Testis (tissue), 3 donors: ENCODE data around the gene TMEM225B. TPM values are rescaled to one million over a fixed set of nuclear protein-coding genes. Genes with fewer than 3 reads are reported as not detected.
A peak's percentile ranks its signal among the peaks of the same experiment; 100 is the strongest.

Experiments
- DNase-seq: peaks from one replicate; pipeline ENCODE4 v3.0.0-alpha.2; 2019
- H3K27ac ChIP-seq, 2 donors: fragments of 200-600 bp; sonication (generic); one replicate each; pipeline ENCODE4 v1.5.1; 2019
- H3K27me3 ChIP-seq: fragments of 200-600 bp; sonication (generic); one replicate; pipeline ENCODE4 v1.5.1; 2019
- H3K36me3 ChIP-seq: fragments of 200-600 bp; sonication (generic); one replicate; pipeline ENCODE4 v1.5.1; 2017; ENCODE audit warnings: low read depth; ENCODE audit errors: missing control alignments
- H3K4me1 ChIP-seq: fragments of 200-600 bp; sonication (generic); one replicate; pipeline ENCODE4 v1.5.1; 2019
- H3K4me3 ChIP-seq, 2 donors: fragments of 200-600 bp; sonication (generic); one replicate each; pipeline ENCODE4 v1.5.1; 2017 to 2019
- H3K9me3 ChIP-seq: fragments of 200-600 bp; sonication (generic); one replicate; pipeline ENCODE4 v1.5.1; 2017
- POLR2A ChIP-seq: fragments of 450-650 bp; IDR thresholded peaks from one replicate; pipeline ENCODE4 v1.6.1; 2017; ENCODE audit warnings: antibody characterized with exemption, mild to moderate bottlenecking, moderate library complexity
- WGBS, 2 donors: methylation state at CpG; one replicate each; pipeline ENCODE4 v1.1.5; 2018; 5-methylcytosine and 5-hydroxymethylcytosine counted together
- intact Hi-C: fragments of 100-400 bp; cut with DNase I; formaldehyde crosslinking; loops from one replicate; pipeline ENCODE4 v1.15.1; 2023; ENCODE audit warnings: low total_unique reads
- polyA plus RNA-seq: library from polyadenylated mRNA; stranded (reverse); fragments of 350-450 nt; fragmentation: Illumina TruSeq; extraction: RNeasy Lipid Tissue Mini Kit (QIAGEN cat#74804); gene quantifications from one replicate; pipeline ENCODE4 v1.2.3, GENCODE V29; 2014; ENCODE audit warnings: low read depth, low replicate concordance; ENCODE audit not compliant: insufficient read depth
- total RNA-seq, 2 donors: library from RNA; depleted of rRNA; stranded (reverse); fragments of >200 nt; gene quantifications; one replicate each; pipeline ENCODE4 v1.2.3, GENCODE V29; 2016
- TF ChIP-seq, protein P1 (sequence below), 3 experiments: fragments of 450-650 bp in 2 of 3; fragments of 200-600 bp in 1 of 3; sonication (generic) in 1 of 3; IDR thresholded peaks; one replicate each; pipeline ENCODE4 v1.5.1; 2016 to 2019; ENCODE audit warnings: antibody characterized with exemption in 3 of 3, mild to moderate bottlenecking in 2 of 3, moderate library complexity in 1 of 3

The TMEM225B gene
- total and polyA plus RNA-seq, 3 donors from 2014 or later, result 57.0 to 406 (median 62.1) TPM

GRCh38 chr7:99616359-99617191 lies 18.5 kb downstream of the TMEM225B start, which contains the start of gene ZSCAN25:
Gene ZSCAN25, plus strand, starts transcription at chr7:99616946. Its CDS starts 2,661 bp downstream, at chr7:99619607.
- WGBS, 2 donors, result 0% methylated on average over 1 to 34 of the region's 60 CpGs

GRCh38 chr7:99617192-99617781 lies 19.2 kb downstream of the TMEM225B start:
- TF ChIP-seq, protein P1, sequence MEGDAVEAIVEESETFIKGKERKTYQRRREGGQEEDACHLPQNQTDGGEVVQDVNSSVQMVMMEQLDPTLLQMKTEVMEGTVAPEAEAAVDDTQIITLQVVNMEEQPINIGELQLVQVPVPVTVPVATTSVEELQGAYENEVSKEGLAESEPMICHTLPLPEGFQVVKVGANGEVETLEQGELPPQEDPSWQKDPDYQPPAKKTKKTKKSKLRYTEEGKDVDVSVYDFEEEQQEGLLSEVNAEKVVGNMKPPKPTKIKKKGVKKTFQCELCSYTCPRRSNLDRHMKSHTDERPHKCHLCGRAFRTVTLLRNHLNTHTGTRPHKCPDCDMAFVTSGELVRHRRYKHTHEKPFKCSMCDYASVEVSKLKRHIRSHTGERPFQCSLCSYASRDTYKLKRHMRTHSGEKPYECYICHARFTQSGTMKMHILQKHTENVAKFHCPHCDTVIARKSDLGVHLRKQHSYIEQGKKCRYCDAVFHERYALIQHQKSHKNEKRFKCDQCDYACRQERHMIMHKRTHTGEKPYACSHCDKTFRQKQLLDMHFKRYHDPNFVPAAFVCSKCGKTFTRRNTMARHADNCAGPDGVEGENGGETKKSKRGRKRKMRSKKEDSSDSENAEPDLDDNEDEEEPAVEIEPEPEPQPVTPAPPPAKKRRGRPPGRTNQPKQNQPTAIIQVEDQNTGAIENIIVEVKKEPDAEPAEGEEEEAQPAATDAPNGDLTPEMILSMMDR (IDR thresholded peaks at IDR 0.05), result no peak
- TF ChIP-seq POLR2A, result no peak
- Histone ChIP-seq H3K36me3 (no peaks in the 10 kb centered on the region), H3K4me3 (peak overlapping the region; percentile 94), H3K9me3 (no peaks in the 10 kb centered on the region), H3K27ac (peak overlapping the region; percentile 75), H3K4me1 (peaks cover 12% of the 10 kb centered on the region), H3K27me3 (no peaks in the 10 kb centered on the region)
- 11 to 15% methylated on average over 15 to 18 of the region's 22 CpGs for WGBS, 2 donors
- intact Hi-C loops, result no loop called here
- DNase-seq, result no peak

More at GRCh38 chr7:99616359-99617191, 18.5 kb downstream of the TMEM225B start, which contains the start of gene ZSCAN25:
- H3K4me1 ChIP-seq, result peaks cover 12% of the 10 kb centered on the region
- H3K27me3 ChIP-seq, result no peaks in the 10 kb centered on the region
- TF ChIP-seq, protein P1 (IDR thresholded peaks at IDR 0.05), result peak in 1 of 3 experiments; percentile 10
- TF ChIP-seq POLR2A, result no peak
- peak within 1 kb of the TSS; percentile 75 for H3K27ac ChIP-seq
- H3K36me3 ChIP-seq, result no peaks in the 10 kb centered on the region
- H3K4me3 ChIP-seq, result peak within 1 kb of the TSS; percentile 94
- no peaks in the 10 kb centered on the region for H3K9me3 ChIP-seq
- DNase-seq, result peak; percentile 96
- intact Hi-C loops, result no loop called here

DNA sequence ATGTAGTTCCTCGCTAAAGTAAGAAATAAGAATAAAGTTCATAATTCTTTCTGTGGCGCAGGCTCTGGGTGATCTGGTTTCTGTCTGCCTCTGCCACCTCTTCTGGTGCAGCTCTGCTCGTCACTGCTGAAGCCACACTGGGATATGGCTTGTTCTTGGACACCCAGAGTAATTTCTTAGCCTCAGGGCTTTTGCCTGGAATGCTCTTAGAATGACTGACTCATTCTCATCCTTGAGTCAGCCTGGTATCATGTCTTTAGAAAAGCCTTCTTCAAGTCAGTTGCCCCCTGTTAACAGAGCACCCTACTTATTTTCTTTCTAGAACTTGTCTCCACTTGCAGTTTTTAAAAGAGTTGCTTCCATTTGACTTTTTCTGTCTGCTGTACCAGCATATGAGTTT lies 20.7 kb downstream of the TMEM225B start:
- H3K27me3 ChIP-seq, result no peaks in the 10 kb centered on the region
- no peak overlapping the region for H3K4me3 ChIP-seq
- H3K27ac ChIP-seq, result no peak overlapping the region
- TF ChIP-seq, protein P1 (IDR thresholded peaks at IDR 0.05), result no peak
- no peak for TF ChIP-seq POLR2A
- WGBS, 2 donors, result 92 to 93% methylated on average over 3 of the region's 3 CpGs
- DNase-seq, result no peak
- intact Hi-C loops, result no loop called here
- H3K9me3 ChIP-seq, result no peaks in the 10 kb centered on the region
- no peaks in the 10 kb centered on the region for H3K36me3 ChIP-seq
- peaks cover 12% of the 10 kb centered on the region for H3K4me1 ChIP-seq

- peaks cover 12% of the 10 kb centered on the region for H3K4me1 ChIP-seq
- DNase-seq, result no peak
- H3K9me3 ChIP-seq, result no peaks in the 10 kb centered on the region
- no peak overlapping the region for H3K27ac ChIP-seq
- intact Hi-C loops, result no loop called here
- WGBS, 2 donors, result 88 to 93% methylated on average over 9 to 18 of the region's 18 CpGs
- no peak overlapping the region for H3K4me3 ChIP-seq
- H3K27me3 ChIP-seq, result no peaks in the 10 kb centered on the region
- TF ChIP-seq, protein P1 (IDR thresholded peaks at IDR 0.05), result no peak
- TF ChIP-seq POLR2A, result no peak
- no peaks in the 10 kb centered on the region for H3K36me3 ChIP-seq
Observed at GRCh38 chr7:99619571-99620130, 21.6 kb downstream of the TMEM225B start.
